H1 (cell line): ENCODE measurements around the gene RIN3. TPM values are rescaled to one million over a fixed set of nuclear protein-coding genes. Genes with fewer than 3 reads are reported as not detected.

ENCODE experiments used
- CTCF ChIA-PET: fragments of 300-600 bp; sonication (Branson Sonifier 250); formaldehyde crosslinking; loops from one replicate; lab custom pipeline; 2021; ENCODE audit not compliant: partially characterized antibody; lab: Charles Lee
- POLR2A ChIA-PET: fragments of 300-600 bp; sonication (Branson Sonifier 250); formaldehyde crosslinking; loops from one replicate; lab custom pipeline; 2021; ENCODE audit warnings: inconsistent platforms; ENCODE audit not compliant: partially characterized antibody; lab: Charles Lee
- DNase-seq, 2 experiments: peaks; one replicate each; pipeline versions ENCODE4 v3.0.0 to v3.0.0-alpha.2; 2010 to 2022; ENCODE audit warnings: low spot score in 2 of 2, low read depth in 1 of 2, mixed read lengths in 1 of 2
- FAIRE-seq: peaks from 2 replicates; lab custom pipeline; 2011; peaks lifted over from hg19 to GRCh38; lab: Jason Lieb, UNC
- H2AFZ ChIP-seq: 2 replicates; pipeline ENCODE4 v1.8.1; 2012; ENCODE audit warnings: low read length, inconsistent platforms
- H2AK5ac ChIP-seq: 2 replicates; pipeline ENCODE4 v1.6.1; 2013; ENCODE audit warnings: low read depth, low read length
- H2BK120ac ChIP-seq: replicated peaks from 2 replicates; pipeline ENCODE3; 2013; ENCODE audit warnings: low read depth, low read length, inconsistent platforms
- H2BK12ac ChIP-seq: 2 replicates; pipeline ENCODE4 v1.6.1; 2013; ENCODE audit warnings: low read depth, low read length
- H2BK15ac ChIP-seq: 2 replicates; pipeline ENCODE4 v1.6.1; 2013; ENCODE audit warnings: low read length
- H2BK20ac ChIP-seq: 2 replicates; pipeline ENCODE4 v1.6.1; 2013; ENCODE audit warnings: low read length
- H2BK5ac ChIP-seq: 2 replicates; pipeline ENCODE4 v1.6.1; 2013; ENCODE audit warnings: low read depth, low read length
- H3K14ac ChIP-seq: 2 replicates; pipeline ENCODE4 v1.6.1; 2013; ENCODE audit warnings: inconsistent platforms; ENCODE audit not compliant: insufficient read length
- H3K18ac ChIP-seq: 2 replicates; pipeline ENCODE4 v1.6.1; 2013; ENCODE audit warnings: low read length; ENCODE audit errors: extremely low read depth
- H3K23ac ChIP-seq: 2 replicates; pipeline ENCODE4 v1.6.1; 2013; ENCODE audit warnings: inconsistent platforms; ENCODE audit not compliant: insufficient read length
- H3K23me2 ChIP-seq: 2 replicates; pipeline ENCODE4 v1.6.1; 2013; ENCODE audit warnings: low read depth, low read length
- H3K27ac ChIP-seq: 2 replicates; pipeline ENCODE4 v1.6.1; 2011; ENCODE audit warnings: low read depth, low read length, inconsistent platforms
- H3K27me3 ChIP-seq, 4 experiments: replicated peaks in 1 of 4; 1 replicate in 1 of 4; 2 replicates in 3 of 4; pipeline versions ENCODE4 v1.6.1 to v1.8.1; 2011 to 2013; ENCODE audit warnings: low read length in 3 of 4, mild to moderate bottlenecking in 3 of 4, inconsistent platforms in 2 of 4, mixed read lengths in 2 of 4, moderate library complexity in 1 of 4; ENCODE audit not compliant: control insufficient read depth in 3 of 4, insufficient read depth in 3 of 4; ENCODE audit errors: extremely low read depth in 1 of 4
- H3K36me3 ChIP-seq, 4 experiments: 2 replicates each; pipeline versions ENCODE4 v1.6.1 to v1.8.1; 2011 to 2013; ENCODE audit warnings: mild to moderate bottlenecking in 4 of 4, low read length in 3 of 4, moderate library complexity in 2 of 4, control low read depth in 1 of 4, inconsistent platforms in 1 of 4; ENCODE audit not compliant: insufficient read depth in 4 of 4, control insufficient read depth in 2 of 4
- H3K4ac ChIP-seq: replicated peaks from 2 replicates; pipeline ENCODE3; 2013; ENCODE audit warnings: low read length, low read depth, mixed read lengths, inconsistent platforms; ENCODE audit not compliant: insufficient read length
- H3K4me1 ChIP-seq, 4 experiments: replicated peaks in 1 of 4; 1 replicate in 1 of 4; 2 replicates in 3 of 4; pipeline versions ENCODE4 v1.6.1 to v1.8.1; 2011 to 2013; ENCODE audit warnings: low read length in 3 of 4, inconsistent platforms in 2 of 4, mixed read lengths in 1 of 4; ENCODE audit not compliant: insufficient read depth in 4 of 4, control insufficient read depth in 3 of 4
- H3K4me2 ChIP-seq, 2 experiments: 2 replicates each; pipeline versions ENCODE4 v1.6.1 to v1.8.1; 2011 to 2013; ENCODE audit warnings: low read depth in 2 of 2, low read length in 2 of 2, control low read depth in 1 of 2, inconsistent platforms in 1 of 2, mild to moderate bottlenecking in 1 of 2; ENCODE audit not compliant: insufficient read depth in 1 of 2
- H3K4me3 ChIP-seq, 4 experiments: fragments of 200-600, 300-600 bp in 1 of 4; sonication (generic), shearing (Covaris generic), sonication (Bioruptor Twin) in 1 of 4; 2 replicates each; pipeline versions ENCODE4 v1.5.1 to v1.8.1; 2011 to 2016; ENCODE audit warnings: low read length in 4 of 4, low read depth in 3 of 4, control low read depth in 2 of 4, inconsistent platforms in 2 of 4, mild to moderate bottlenecking in 2 of 4, mixed read lengths in 1 of 4, moderate library complexity in 1 of 4; ENCODE audit not compliant: insufficient read depth in 2 of 4; ENCODE audit errors: extremely low read depth in 1 of 4
- H3K56ac ChIP-seq: replicated peaks from 2 replicates; pipeline ENCODE3; 2013; ENCODE audit warnings: low read depth, mild to moderate bottlenecking, mixed read lengths, low read length, inconsistent platforms; ENCODE audit not compliant: insufficient read length
- H3K79me1 ChIP-seq: 2 replicates; pipeline ENCODE4 v1.6.1; 2013; ENCODE audit warnings: low read depth, low read length, control low read depth
- H3K79me2 ChIP-seq, 2 experiments: 2 replicates each; pipeline versions ENCODE4 v1.6.1 to v1.8.1; 2012 to 2013; ENCODE audit warnings: low read length in 2 of 2, mild to moderate bottlenecking in 2 of 2, inconsistent platforms in 1 of 2; ENCODE audit not compliant: insufficient read depth in 2 of 2, control insufficient read depth in 1 of 2
- H3K9ac ChIP-seq, 4 experiments: replicated peaks in 1 of 4; 1 replicate in 1 of 4; 2 replicates in 3 of 4; pipeline versions ENCODE4 v1.6.1 to v1.8.1; 2011 to 2013; ENCODE audit warnings: low read depth in 3 of 4, low read length in 3 of 4, control low read depth in 2 of 4, mild to moderate bottlenecking in 2 of 4, moderate library complexity in 2 of 4, inconsistent platforms in 1 of 4; ENCODE audit errors: extremely low read depth in 1 of 4
- H3K9me3 ChIP-seq, 2 experiments: 2 replicates each; pipeline versions ENCODE4 v1.6.1 to v1.8.1; 2012 to 2013; ENCODE audit warnings: mild to moderate bottlenecking in 2 of 2, moderate library complexity in 2 of 2, control low read depth in 1 of 2, inconsistent platforms in 1 of 2, low read depth in 1 of 2, low read length in 1 of 2, mixed read lengths in 1 of 2; ENCODE audit not compliant: insufficient read depth in 2 of 2
- H4K20me1 ChIP-seq, 2 experiments: replicated peaks in 1 of 2; 2 replicates each; pipeline versions ENCODE3 to v1.8.1; 2011 to 2013; ENCODE audit warnings: inconsistent platforms in 2 of 2, low read length in 2 of 2, mild to moderate bottlenecking in 1 of 2; ENCODE audit not compliant: insufficient read depth in 2 of 2, control insufficient read depth in 1 of 2
- H4K5ac ChIP-seq: 2 replicates; pipeline ENCODE4 v1.6.1; 2013; ENCODE audit warnings: low read length, low read depth, mixed read lengths, inconsistent platforms; ENCODE audit not compliant: insufficient read length
- H4K8ac ChIP-seq: 2 replicates; pipeline ENCODE4 v1.8.0; 2013; ENCODE audit warnings: mild to moderate bottlenecking, moderate library complexity, low read length, inconsistent platforms; ENCODE audit not compliant: insufficient read depth; ENCODE audit errors: extremely low read depth
- H4K91ac ChIP-seq: replicated peaks from 2 replicates; pipeline ENCODE3; 2013; ENCODE audit warnings: low read length, mixed read lengths, inconsistent platforms; ENCODE audit not compliant: insufficient read length
- CHD2 ChIP-seq: IDR thresholded peaks from 2 replicates; pipeline ENCODE4 v1.6.1; 2012; ENCODE audit warnings: low read length, improper control_type of control experiment
- CTBP2 ChIP-seq: IDR thresholded peaks from 2 replicates; pipeline ENCODE4 v1.7.0; 2011; ENCODE audit warnings: borderline replicate concordance, mild to moderate bottlenecking, moderate library complexity, mixed read lengths, low read length; ENCODE audit not compliant: insufficient read depth, insufficient read length
- EZH2 ChIP-seq: fragments of 200-600 bp; sonication (generic); IDR thresholded peaks from 2 replicates; pipeline ENCODE4 v1.7.1; 2012; ENCODE audit warnings: low read depth, mild to moderate bottlenecking, moderate library complexity, low read length, inconsistent platforms; ENCODE audit not compliant: severe bottlenecking
- JUND ChIP-seq: IDR thresholded peaks from 2 replicates; pipeline ENCODE4 v1.6.1; 2011; ENCODE audit warnings: mild to moderate bottlenecking, improper control_type of control experiment, low read length
- MAFK ChIP-seq: IDR thresholded peaks from 2 replicates; pipeline ENCODE4 v1.6.1; 2012; ENCODE audit warnings: low read depth, mild to moderate bottlenecking, improper control_type of control experiment, low read length
- RFX5 ChIP-seq: IDR thresholded peaks from 2 replicates; pipeline ENCODE4 v1.6.1; 2011; ENCODE audit warnings: low read depth, low read length, improper control_type of control experiment, borderline replicate concordance
- SIRT6 ChIP-seq: IDR thresholded peaks from one replicate; pipeline ENCODE4 v1.7.1; 2012; ENCODE audit warnings: low read length, inconsistent platforms
- SP1 ChIP-seq: IDR thresholded peaks from 2 replicates; pipeline ENCODE4 v1.6.1; 2011; ENCODE audit warnings: low read depth, low read length
- SUZ12 ChIP-seq: fragments of 200-600 bp; sonication (generic); IDR thresholded peaks from 2 replicates; pipeline ENCODE4 v1.6.1; 2012; ENCODE audit warnings: mild to moderate bottlenecking, inconsistent platforms, low read length, moderate library complexity, mixed read lengths
- WGBS, 2 experiments: shearing (Covaris generic) in 1 of 2; methylation state at CpG; one replicate each; pipeline versions ENCODE4 v1.1.6 to v1.1.7; 2013 to 2015; ENCODE audit warnings: low lambda C conversion rate in 2 of 2, mixed read lengths in 2 of 2, inconsistent platforms in 1 of 2, low coverage in 1 of 2, missing lambda C conversion rate in 1 of 2; ENCODE audit not compliant: insufficient replicate concordance in 2 of 2, insufficient coverage in 1 of 2, insufficient read length in 1 of 2; ENCODE audit errors: extremely low coverage in 1 of 2, missing lambda C conversion rate in 1 of 2; 5-methylcytosine and 5-hydroxymethylcytosine counted together
- polyA plus RNA-seq, 7 experiments: library from polyadenylated mRNA; depleted of rRNA in 3 of 7; stranded (reverse) in 5 of 7; unstranded in 2 of 7; fragments of >200 nt in 5 of 7; fragments of 200-250 nt in 2 of 7; gene quantifications; 1 replicate in 5 of 7; 2 replicates in 1 of 7; 4 replicates in 1 of 7; pipeline versions ENCODE4 v1.2.1 to v1.2.3, GENCODE V29; 2011 to 2013; ENCODE audit warnings: missing spikeins in 2 of 7, mixed read lengths in 2 of 7
- total RNA-seq: library from RNA; stranded (reverse); fragmentation: NEBNext Ultra II Directional; extraction: Animal tissue kit (Norgen Biotek cat#: 25700); gene quantifications from 2 replicates; pipeline ENCODE4 v1.2.1, GENCODE V29; 2021

The RIN3 gene
- total and polyA plus RNA-seq, 2 of the 8 experiments (the other 6 are each of a cell fraction or from before 2014, with no cell fraction given), result 0.59 to 1.5 TPM

GRCh38 chr14:92489394-92490238, 24.0 kb upstream of the RIN3 start:
- H2BK20ac ChIP-seq, result no peak overlapping the region
- H3K4me3 ChIP-seq, result no peak overlapping the region
- peaks cover 0 to 8% (median 0%) of the 10 kb centered on the region in 4 experiments; a peak in 2 of 7 replicates for H3K4me1 ChIP-seq
- no peak overlapping the region for H3K27ac ChIP-seq
- H4K5ac ChIP-seq, result no peak overlapping the region
- H2BK15ac ChIP-seq, result no peak overlapping the region
- DNase-seq (peak in 1 of 2 experiments; percentile 40), FAIRE-seq (no peak)
- no peak overlapping the region for H2BK120ac ChIP-seq
- H4K8ac ChIP-seq, result 0 out of 2 replicates have a peak overlapping the region, but pooled peaks have one; percentile 29
- ChIA-PET CTCF (interaction anchor here (0.6 to 1.2 kb wide), 5 partner anchors 8 to 124 kb away, joined by 3 read pairs; no protein-coding TSS in a partner anchor), POLR2A (no interaction called here)
- H2AFZ ChIP-seq, result no peak overlapping the region
- H2BK5ac ChIP-seq, result no peak overlapping the region
- no peak overlapping the region for H3K14ac ChIP-seq
- no peaks in the 10 kb centered on the region for H3K23me2 ChIP-seq
- no peaks in the 10 kb centered on the region for H3K9me3 ChIP-seq
- no peak overlapping the region for H3K56ac ChIP-seq
- peaks cover 0 to 2% (median 0%) of the 10 kb centered on the region in 4 experiments; a peak in 3 of 7 replicates for H3K27me3 ChIP-seq
- H3K18ac ChIP-seq, result no peak overlapping the region
- WGBS, 2 experiments, result 93% methylated on average over 21 of the region's 21 CpGs; no CpG with 5 or more reads in 1 of the 2 experiments
- H3K23ac ChIP-seq, result no peak overlapping the region
- TF ChIP-seq SIRT6 (no peak), RFX5 (no peak), JUND (no peak), CTBP2 (no peak), MAFK (no peak), SUZ12 (no peak), EZH2 (no peak), SP1 (no peak), CHD2 (no peak)
- no peaks in the 10 kb centered on the region for H4K20me1 ChIP-seq
- no peak overlapping the region for H2BK12ac ChIP-seq
- no peaks in the 10 kb centered on the region for H3K36me3 ChIP-seq
- no peak overlapping the region for H3K4me2 ChIP-seq
- no peak overlapping the region for H3K9ac ChIP-seq
- H2AK5ac ChIP-seq, result no peak overlapping the region
- no peak overlapping the region for H4K91ac ChIP-seq
- H3K4ac ChIP-seq, result no peak overlapping the region
- H3K79me1 ChIP-seq, result no peaks in the 10 kb centered on the region
- no peaks in the 10 kb centered on the region for H3K79me2 ChIP-seq
